NCI-H1930 (cell line): Measurements from ENCODE around the gene FSTL3.
"Not testable (repeated sequence)": the region's sequence is repeated elsewhere in the genome, so short reads cannot be mapped to it uniquely, and the experiment has no call there.

ENCODE experiments used
- DNase-seq, 2 experiments: peaks; one replicate each; lab custom pipeline; 2025; lab: John Stamatoyannopoulos, UW

The FSTL3 gene

GRCh38 chr19:682678-683320 lies 6.6 kb downstream of the FSTL3 start:
- DNase-seq = no peak

- no peak for DNase-seq
These were observed 9.3 kb downstream of the FSTL3 start for GRCh38 chr19:685454-685931.

GRCh38 chr19:686589-687297 lies 10.6 kb downstream of the FSTL3 start:
- DNase-seq = no peak

GRCh38 chr19:687569-688166 lies 11.5 kb downstream of the FSTL3 start:
- no peak for DNase-seq

GRCh38 chr19:688214-688613 lies 12.0 kb downstream of the FSTL3 start:
- DNase-seq = no peak

GRCh38 chr19:688992-689391 lies 12.8 kb downstream of the FSTL3 start:
- DNase-seq = no peak

GRCh38 chr19:690203-690602 lies 14.0 kb downstream of the FSTL3 start:
- no peak for DNase-seq

- DNase-seq = no peak
These were observed 18.5 kb downstream of the FSTL3 start for GRCh38 chr19:694481-695351.

GRCh38 chr19:695352-695949 lies 19.3 kb downstream of the FSTL3 start, which contains the start of gene PRSS57:
PRSS57 (minus strand) TSS chr19:695452; CDS start chr19:695430, 22 bp downstream.
- DNase-seq = no peak

- DNase-seq = not testable (repeated sequence)
These were observed 22.3 kb downstream of the FSTL3 start for GRCh38 chr19:698529-698928.

GRCh38 chr19:699885-700284 lies 23.7 kb downstream of the FSTL3 start:
- not testable (repeated sequence) for DNase-seq

- not testable (repeated sequence) for DNase-seq
These were observed 26.7 kb downstream of the FSTL3 start for GRCh38 chr19:702847-703246.

GRCh38 chr19:703329-703650 lies 27.1 kb downstream of the FSTL3 start:
- no peak for DNase-seq

GRCh38 chr19:703651-704446 lies 27.7 kb downstream of the FSTL3 start:
- peak; percentile 19 to 46 for DNase-seq

- no peak for DNase-seq
These were observed 28.2 kb downstream of the FSTL3 start for GRCh38 chr19:704447-704741.

- DNase-seq = peak; percentile 6 to 41
These were observed 32.3 kb downstream of the FSTL3 start, which contains the start of gene PALM for GRCh38 chr19:708154-709143. PALM (plus strand) TSS chr19:708935; CDS start chr19:709147, 212 bp downstream.

- DNase-seq = no peak
These were observed 33.2 kb downstream of the FSTL3 start for GRCh38 chr19:709196-709964.

- no peak for DNase-seq
These were observed 33.9 kb downstream of the FSTL3 start for GRCh38 chr19:709965-710571.

GRCh38 chr19:710767-711166 lies 34.6 kb downstream of the FSTL3 start:
- DNase-seq = no peak
